T follicular helper cell (primary cell): ENCODE measurements around the gene TBX3.

Source experiments
- DNase-seq: peaks from one replicate; pipeline ENCODE4 v3.0.0-alpha.2; 2020; ENCODE audit warnings: low read depth

TBX3 gene

DNA sequence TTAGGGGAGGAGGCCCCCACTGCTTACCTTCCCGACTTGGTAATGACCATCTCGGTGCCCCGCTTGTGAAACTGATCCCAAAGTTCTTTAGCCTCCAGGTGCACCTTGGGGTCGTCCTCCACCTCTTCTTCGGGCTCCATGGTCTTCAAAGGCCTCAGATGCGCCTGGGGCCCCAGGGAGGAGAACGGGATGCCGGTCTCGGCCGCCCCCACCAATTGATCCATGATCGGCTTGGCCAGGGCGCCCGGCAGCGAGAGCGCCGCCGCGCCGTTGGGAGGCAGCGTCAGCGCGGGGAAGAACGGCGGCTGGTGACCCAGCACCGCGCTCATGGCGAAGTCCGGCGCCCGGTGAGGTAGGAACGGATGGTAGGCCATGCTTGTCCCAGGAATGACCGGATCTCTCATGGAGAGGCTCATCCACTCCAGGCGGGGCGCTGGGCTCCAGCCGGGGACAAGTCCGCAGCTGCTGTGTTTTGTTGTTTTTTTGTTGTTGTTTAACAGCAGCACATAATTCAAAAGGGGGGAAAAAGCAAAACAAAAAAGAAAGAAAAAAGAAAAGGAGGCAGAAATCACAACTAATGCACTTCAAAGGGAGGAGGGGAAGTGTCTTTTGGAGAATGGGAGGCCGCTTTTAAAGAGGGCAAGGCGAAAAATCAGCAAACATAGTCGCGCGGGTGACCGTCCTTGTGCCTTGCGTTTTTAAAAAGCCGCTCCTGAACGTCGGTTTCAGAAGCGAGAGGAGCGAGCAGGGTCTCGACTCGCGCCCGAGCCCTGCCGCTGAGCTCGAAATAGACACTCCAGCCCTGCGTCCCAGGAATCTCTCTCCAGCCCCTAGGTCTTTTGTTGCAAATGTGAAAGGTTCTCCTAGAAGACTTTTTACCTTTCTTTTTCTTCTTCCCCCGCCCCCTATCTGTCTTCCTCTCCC, 928 bp downstream of the TBX3 start:
- no peak for DNase-seq

GRCh38 chr12:114682106-114682784, 1.7 kb downstream of the TBX3 start:
- DNase-seq, result no peak

GRCh38 chr12:114681116-114681871, 2.7 kb downstream of the TBX3 start:
- no peak for DNase-seq

DNA sequence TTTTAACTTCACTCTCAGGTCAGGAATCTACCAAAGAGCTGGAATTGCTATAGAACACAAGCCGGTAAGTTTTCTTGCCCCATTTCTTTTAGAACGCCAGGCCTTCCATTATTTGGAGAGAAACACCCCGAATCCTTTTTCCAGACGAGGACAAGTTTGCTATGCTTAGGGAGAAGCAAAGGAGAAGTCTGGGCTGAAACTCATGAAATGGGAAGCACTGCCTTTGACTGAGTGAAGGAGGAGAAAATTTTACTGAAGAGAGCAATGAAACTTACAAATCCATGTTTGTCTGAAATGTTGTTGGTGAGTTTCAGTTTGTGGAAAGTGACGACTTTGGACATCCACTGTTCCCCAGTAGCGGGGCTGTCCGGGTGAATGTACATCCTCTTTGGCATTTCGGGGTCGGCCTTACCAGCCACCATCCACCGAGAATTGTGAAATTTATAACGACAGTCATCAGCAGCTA, 3.3 kb downstream of the TBX3 start:
- DNase-seq, result no peak

DNA sequence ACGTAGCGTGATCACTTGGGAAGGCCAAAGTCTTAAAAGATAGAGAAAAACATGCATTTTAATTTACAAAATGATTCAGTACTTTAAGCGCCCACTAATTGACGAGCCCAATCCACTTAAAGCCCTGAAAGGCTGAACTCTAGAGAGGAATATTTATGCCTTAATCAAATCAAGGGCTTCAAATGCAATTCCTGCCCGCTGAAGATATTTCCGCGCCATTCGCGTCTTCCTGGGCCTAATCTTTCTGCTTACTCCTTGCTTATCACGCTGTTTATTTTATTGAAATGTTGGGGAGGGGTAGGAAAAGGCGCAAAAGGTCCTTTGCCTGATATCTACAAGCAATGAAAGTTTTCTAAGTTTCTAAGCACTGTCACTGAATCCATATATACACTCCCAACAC, 4.0 kb downstream of the TBX3 start:
- no peak for DNase-seq

- no peak for DNase-seq
Observed at GRCh38 chr12:114679452-114679875, 4.5 kb downstream of the TBX3 start.

DNA sequence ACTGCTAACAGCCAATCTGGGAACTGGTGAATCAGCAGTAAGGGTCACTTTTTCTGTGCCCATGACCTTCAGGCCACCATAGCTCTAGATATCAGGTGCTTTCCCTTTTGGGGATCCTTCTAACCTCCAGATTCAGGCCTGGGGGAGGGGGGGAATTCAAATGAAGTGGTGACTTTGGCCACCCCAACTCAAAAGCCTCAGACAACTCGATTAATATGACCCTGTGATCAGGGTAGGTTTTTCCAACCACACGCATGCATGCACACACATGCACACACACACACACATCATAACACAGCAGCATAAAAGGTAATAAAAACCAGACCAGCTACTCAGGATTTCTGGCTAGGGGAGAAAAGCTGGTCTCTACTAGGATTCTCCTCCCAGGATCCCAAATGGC, 5.3 kb downstream of the TBX3 start:
- DNase-seq, result no peak

DNA sequence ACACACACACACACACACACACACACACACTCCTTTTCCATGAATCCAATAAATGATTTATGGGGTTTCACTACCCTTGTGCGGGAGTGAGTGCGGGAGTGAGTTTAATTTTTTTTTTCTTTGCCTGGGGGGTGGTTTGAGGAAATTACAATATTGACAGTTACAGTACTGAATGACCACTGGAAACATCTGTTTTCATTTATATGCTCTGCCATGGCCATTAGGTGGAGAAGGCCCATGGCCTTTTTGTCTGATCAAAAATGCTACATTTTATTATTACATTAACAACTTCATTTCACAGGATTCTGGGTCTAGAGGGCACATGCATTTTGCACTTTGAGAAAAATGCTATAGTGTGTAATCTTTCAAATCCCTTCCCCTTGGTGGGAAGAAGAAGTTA, 5.9 kb downstream of the TBX3 start:
- DNase-seq, result no peak

DNA sequence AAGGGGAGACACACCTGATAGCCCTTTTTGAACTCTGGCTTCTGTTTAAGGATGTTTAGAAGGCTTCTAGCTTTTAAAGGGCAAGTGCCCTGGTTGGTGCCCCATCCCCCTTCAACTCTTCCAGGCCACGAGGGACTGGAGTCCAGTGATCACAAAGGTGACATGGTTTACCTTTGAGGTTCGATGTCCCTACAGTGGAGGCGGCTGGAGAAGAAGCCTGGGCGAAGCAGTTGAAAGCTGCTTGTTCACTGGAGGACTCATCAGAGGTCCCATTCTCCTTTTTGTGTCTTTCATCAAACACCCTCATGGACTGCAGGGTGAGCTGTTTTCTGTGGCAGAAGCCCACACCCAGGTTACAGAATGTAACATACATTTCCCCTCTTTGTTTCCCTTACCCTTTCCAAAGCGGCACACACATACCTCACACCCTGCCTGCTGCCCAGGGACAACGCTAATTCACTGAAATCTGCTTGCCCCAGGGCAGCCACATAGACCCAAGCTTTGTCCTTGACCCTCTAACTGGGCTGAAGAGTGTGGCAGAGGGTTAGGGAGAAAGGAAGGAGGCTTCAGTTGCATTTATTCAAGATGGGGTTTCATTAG, 7.7 kb downstream of the TBX3 start:
- no peak for DNase-seq

DNA sequence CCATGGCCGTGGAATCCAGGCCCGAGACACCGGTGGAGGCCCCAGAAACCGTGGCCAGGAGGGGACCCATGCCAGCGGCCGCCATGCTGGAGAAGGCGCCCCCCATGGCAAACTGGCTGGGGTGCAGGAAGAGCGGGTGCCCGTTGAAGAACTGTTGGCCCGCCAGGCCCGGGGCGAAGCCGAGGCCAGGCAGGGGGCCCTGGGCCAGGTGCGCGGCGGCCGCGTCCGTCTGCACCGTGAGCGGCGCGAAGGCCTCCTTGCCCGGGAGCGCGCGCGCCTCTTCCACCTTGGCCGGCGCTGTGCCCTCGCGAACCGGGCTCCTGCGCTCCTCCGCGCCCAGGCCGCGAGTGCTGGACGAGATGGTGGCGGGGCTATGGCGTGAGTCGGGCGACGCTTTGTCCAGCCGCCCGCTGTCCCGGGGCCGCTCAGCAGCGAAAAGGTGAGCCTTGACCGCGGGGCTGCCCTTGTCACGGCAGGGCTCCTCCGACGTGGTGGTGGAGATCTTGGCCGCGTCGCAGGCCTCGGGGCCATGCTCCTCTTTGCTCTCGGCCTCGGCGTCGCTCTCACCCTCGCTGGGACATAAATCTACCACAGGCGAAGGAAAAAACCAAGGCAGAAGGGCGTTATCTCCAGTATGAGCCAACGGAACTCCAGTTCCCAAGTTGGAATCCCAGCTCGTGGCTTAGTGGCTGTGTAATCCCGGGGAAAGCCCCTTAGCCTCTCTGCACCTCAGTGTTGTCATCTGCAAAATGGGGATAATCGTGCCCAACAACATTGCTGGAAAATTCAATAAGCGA, 9.5 kb downstream of the TBX3 start:
- no peak for DNase-seq

- DNase-seq, result no peak
Observed at GRCh38 chr12:114673901-114674250, 10.1 kb downstream of the TBX3 start.

DNA sequence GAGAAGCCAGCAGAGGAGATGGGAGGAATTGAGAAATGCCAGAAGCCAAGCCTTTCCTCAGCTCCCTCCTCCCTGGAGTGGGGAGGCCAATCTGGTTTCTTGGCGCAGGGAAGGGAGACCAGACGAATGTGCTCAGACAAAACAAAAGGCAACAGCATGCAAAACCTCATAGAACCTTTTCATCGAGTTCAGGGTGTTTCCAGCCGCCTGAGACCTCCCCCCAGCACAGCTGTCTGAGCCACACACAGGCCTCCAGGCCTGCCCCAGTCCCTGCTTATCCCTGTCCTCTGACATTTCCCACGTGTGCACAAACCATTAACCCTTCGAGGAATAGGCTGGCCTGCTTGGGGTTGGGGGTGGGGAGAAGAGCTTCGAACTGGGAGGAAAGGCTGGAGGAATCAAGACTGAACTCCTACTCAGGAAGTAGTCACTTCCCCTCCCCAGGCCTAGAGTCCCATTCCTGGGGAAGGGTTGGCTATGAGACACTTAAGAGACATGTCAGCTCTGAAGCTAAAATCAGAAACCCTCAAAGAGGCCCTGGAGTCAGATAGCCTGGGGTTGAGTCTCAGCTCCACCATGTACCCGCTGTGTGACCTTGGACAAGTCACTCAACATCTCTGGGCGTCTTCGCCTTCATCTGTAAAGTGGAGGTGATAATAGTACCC, 10.7 kb downstream of the TBX3 start:
- DNase-seq, result no peak

- DNase-seq, result no peak
Observed at GRCh38 chr12:114672817-114673168, 11.2 kb downstream of the TBX3 start.

DNA sequence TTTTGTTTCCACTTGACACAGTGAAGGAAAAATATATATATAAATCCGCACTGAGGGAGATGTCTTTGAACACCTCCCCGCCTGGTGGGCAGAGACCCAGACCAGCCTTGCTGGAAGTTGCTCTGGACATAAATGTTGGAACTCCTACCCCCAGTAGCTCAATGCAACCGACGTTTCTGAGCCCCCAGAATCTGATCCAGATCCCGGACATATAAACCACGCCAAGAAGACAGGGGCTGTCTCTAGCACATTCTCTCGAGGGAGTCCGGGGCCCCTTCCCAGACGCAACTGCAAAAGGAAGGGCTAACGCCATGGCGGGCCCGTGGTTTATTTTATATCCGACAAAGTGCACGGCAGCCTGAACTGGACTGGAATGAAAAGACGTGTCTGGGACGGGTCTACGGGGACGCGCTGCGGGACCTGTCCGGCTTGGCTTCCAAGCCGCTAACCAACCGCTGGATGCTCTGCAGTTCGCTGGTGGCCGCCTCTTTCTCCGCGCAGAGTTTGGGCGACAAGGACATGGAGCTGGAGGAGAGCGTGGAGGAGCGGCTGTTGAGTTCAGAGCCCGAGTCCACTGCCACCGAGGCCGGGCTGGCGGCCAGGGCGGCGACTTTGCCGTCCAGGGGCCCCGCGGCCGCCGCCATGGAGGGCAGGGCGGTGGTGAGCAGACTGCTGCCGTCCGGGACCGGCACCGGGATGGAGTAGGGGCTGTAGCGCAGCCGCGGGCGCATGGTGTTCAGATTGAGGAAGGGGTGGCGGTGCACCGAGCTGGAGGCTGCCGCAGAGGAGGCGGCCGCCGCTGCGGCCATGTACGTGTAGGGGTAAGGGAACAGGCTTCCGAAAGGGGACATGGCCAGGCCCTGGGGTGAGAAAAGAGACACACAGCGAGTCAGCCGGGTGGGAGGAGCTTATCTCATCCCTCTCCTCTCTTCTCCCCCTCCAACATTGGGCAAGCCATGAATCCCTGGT, 12.2 kb downstream of the TBX3 start:
- no peak for DNase-seq

GRCh38 chr12:114671066-114671442, 12.9 kb downstream of the TBX3 start:
- DNase-seq, result no peak

DNA sequence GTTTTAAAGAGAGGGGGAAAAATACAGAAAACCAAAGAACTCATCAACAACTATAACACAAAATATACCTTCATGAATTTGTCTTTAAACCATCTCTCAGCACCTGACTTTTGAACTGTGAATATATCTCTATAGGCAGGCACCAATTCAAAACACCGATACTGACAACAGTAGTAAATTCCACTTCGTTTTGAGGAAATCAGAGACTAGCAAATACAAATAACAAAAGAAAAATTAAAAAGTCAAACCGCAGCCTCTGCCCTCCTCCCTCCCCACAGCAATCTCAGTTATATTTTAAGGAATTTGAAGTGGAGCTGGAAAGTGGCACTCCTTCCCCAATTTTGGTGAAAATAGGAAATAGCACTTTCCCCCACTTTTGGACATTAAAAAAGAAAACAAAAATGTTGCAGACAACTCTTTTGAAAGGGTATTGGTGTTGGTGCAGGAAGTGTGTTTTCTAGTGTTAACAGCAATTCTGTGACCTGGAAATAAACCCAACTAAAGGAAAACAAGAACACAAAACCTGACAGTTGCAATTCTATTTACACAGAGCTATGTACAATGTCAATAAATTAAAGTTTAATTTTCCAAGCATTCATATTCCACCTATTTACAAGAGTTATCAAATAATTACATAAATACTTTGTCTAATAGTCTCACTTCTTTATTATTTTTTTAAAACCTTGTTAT, 13.5 kb downstream of the TBX3 start:
- DNase-seq, result no peak

- no peak for DNase-seq
Observed at GRCh38 chr12:114669401-114670290, 14.3 kb downstream of the TBX3 start.

DNA sequence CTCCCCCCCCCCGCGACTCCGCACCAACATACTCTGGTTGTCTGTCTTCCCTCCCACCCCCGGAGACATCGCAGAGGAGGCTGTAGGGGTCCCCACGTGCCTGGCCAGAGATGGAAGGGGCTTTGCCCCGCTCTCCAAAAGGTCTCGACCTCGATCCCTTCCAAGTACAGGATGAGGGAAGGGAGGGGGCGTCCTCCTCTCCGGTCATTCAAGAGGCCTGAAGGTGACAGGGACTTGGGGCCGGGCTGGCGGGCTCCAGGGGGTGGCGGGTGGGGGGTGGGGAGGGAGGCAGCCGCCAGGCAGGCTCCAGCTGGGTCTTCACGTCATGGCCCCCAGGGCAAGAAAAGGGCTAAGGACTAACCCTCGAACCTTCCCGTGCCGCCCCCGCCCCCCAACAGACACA, 15.1 kb downstream of the TBX3 start:
- no peak for DNase-seq
